HG03571 (cell line): ENCODE results near the gene LEMD2.

Source experiments
- ATAC-seq: cut with Tn5 transposase; IDR thresholded peaks from one replicate; pipeline ENCODE4 v1.9.1; 2021; ENCODE audit not compliant: unreplicated experiment

The LEMD2 gene

GRCh38 chr6:33777398-33778388 lies 11.2 kb downstream of the LEMD2 start:
- ATAC-seq, result no peak

GRCh38 chr6:33776764-33777163 lies 12.2 kb downstream of the LEMD2 start:
- no peak for ATAC-seq

- ATAC-seq, result no peak
Observed at GRCh38 chr6:33776186-33776585, 12.7 kb downstream of the LEMD2 start.

- ATAC-seq, result no peak
Observed at GRCh38 chr6:33774774-33775173, 14.2 kb downstream of the LEMD2 start.

- ATAC-seq, result no peak
Observed at GRCh38 chr6:33772902-33773472, 15.9 kb downstream of the LEMD2 start.

- no peak for ATAC-seq
Observed at GRCh38 chr6:33772082-33772830, 16.7 kb downstream of the LEMD2 start.

GRCh38 chr6:33771146-33772081 lies 17.5 kb downstream of the LEMD2 start:
- no peak for ATAC-seq

GRCh38 chr6:33770833-33771145 lies 18.1 kb downstream of the LEMD2 start:
- ATAC-seq, result no peak

- ATAC-seq, result no peak
Observed at GRCh38 chr6:33770124-33770832, 18.7 kb downstream of the LEMD2 start.

GRCh38 chr6:33769248-33769821 lies 19.6 kb downstream of the LEMD2 start:
- ATAC-seq, result no peak

- no peak for ATAC-seq
Observed at GRCh38 chr6:33768644-33769120, 20.2 kb downstream of the LEMD2 start.

- ATAC-seq, result no peak
Observed at GRCh38 chr6:33766921-33767907, 21.7 kb downstream of the LEMD2 start.

- no peak for ATAC-seq
Observed at GRCh38 chr6:33765368-33765767, 23.6 kb downstream of the LEMD2 start.

- ATAC-seq, result no peak
Observed at GRCh38 chr6:33764036-33764435, 24.9 kb downstream of the LEMD2 start.

- no peak for ATAC-seq
Observed at GRCh38 chr6:33763483-33763882, 25.4 kb downstream of the LEMD2 start.

GRCh38 chr6:33762713-33763112 lies 26.2 kb downstream of the LEMD2 start:
- ATAC-seq, result no peak

- no peak for ATAC-seq
Observed at GRCh38 chr6:33761922-33762629, 26.9 kb downstream of the LEMD2 start.

- no peak for ATAC-seq
Observed at GRCh38 chr6:33761581-33761921, 27.4 kb downstream of the LEMD2 start.
